ENCODE measurements around the gene NOSIP. TPM values are rescaled to one million over a fixed set of nuclear protein-coding genes. Genes with fewer than 3 reads are reported as not detected.
A peak's percentile ranks its signal among the peaks of the same experiment; 100 is the strongest.

NOSIP gene
- total RNA-seq, 1 experiment from 2014 or later, result 57.9 TPM

DNA sequence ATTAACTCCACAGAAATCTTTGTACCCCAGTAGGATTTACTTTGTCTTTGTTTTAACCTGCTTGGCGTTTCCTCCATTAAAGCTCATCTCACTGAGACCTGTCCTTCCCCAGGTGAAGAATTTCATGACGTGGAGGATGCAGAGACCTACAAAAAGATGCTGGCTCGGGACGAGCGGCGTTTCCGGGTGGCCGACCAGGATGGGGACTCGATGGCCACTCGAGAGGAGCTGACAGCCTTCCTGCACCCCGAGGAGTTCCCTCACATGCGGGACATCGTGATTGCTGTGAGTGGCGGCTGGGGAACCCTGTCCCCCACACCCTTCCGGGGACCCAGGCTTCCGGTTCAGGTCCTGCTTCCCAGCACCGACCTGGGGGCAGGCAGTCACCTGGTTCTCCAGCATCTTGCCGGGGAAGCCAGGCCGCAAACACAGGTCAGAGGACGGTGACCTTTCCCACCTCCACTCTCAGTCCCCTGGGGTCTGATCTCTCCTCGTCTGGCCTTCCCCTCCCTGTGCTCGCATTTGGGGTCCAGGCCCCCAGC is 43.4 kb downstream of the NOSIP start:
- Mint-ChIP-seq H3K27ac (ENCODE audit: low read depth, unreplicated experiment) (no peak overlapping the region), H3K27me3 (ENCODE audit: insufficient read depth, unreplicated experiment) (peaks cover 11% of the 10 kb centered on the region), H3K9me3 (ENCODE audit: unreplicated experiment) (no peaks in the 10 kb centered on the region), H3K4me3 (ENCODE audit: unreplicated experiment) (no peak overlapping the region), H3K36me3 (ENCODE audit: insufficient read depth, unreplicated experiment) (no peaks in the 10 kb centered on the region), H3K4me1 (ENCODE audit: insufficient read depth, unreplicated experiment) (peaks cover 6% of the 10 kb centered on the region)
- ChIA-PET CTCF (interaction anchor here (1.5 to 4.3 kb wide), 2 partner anchors 10 to 33 kb away, joined by 9 to 26 read pairs; no protein-coding TSS in a partner anchor), POLR2A (no interaction called here)
- TF ChIP-seq, protein P1, sequence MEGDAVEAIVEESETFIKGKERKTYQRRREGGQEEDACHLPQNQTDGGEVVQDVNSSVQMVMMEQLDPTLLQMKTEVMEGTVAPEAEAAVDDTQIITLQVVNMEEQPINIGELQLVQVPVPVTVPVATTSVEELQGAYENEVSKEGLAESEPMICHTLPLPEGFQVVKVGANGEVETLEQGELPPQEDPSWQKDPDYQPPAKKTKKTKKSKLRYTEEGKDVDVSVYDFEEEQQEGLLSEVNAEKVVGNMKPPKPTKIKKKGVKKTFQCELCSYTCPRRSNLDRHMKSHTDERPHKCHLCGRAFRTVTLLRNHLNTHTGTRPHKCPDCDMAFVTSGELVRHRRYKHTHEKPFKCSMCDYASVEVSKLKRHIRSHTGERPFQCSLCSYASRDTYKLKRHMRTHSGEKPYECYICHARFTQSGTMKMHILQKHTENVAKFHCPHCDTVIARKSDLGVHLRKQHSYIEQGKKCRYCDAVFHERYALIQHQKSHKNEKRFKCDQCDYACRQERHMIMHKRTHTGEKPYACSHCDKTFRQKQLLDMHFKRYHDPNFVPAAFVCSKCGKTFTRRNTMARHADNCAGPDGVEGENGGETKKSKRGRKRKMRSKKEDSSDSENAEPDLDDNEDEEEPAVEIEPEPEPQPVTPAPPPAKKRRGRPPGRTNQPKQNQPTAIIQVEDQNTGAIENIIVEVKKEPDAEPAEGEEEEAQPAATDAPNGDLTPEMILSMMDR (IDR thresholded peaks at IDR 0.05; ENCODE audit: unreplicated experiment), result no peak
- BruUV-seq (replicated peaks), result no TSS peak
- intact Hi-C loops (cut with micrococcal nuclease), result no loop called here
- DNase-seq (ENCODE audit: unreplicated experiment), result no peak

DNA sequence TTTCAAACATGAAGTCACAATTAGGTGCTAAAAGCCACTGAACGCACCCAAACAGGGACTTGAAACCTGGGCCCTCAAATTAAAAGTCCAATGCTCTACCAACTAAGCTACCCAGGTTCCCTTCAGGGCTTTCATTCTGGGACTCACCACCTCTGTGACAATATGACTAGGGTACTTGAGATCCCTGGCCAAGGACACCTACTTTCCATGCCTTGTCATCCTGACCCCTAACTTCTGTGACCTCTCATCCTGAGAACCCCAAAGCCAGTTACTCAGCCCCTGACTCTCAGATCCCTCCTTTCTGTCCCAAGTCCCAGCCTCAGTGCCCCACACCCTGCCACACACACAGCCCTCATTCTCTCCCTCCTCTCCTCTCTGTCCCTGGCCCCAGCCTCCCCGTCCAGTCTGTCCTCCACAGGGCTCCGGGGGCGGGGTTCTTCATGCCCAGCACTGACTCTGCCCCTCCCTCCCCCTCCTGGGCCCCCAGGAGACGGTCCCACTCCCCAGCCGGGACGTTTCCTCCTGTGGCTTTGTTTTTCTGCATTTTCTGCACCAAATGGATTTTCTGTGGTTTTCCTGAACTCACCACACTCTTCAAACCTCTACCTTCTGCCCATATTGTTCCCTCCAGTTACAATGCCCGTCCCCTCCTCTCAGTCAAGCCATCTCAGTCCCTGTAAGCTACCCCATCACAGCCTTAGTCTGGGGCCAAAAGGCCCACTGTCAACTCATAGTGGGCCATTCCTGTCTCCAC is 45.5 kb downstream of the NOSIP start:
- peaks cover 11% of the 10 kb centered on the region for H3K27me3 Mint-ChIP-seq (ENCODE audit: insufficient read depth, unreplicated experiment)
- H3K4me3 Mint-ChIP-seq (ENCODE audit: unreplicated experiment), result peak overlapping the region; percentile 73
- TF ChIP-seq, protein P1 (IDR thresholded peaks at IDR 0.05; ENCODE audit: unreplicated experiment), result no peak
- ChIA-PET POLR2A (interaction anchor here (0.9 kb wide), 1 partner anchor 14 kb away, joined by 4 read pairs; no protein-coding TSS in a partner anchor), CTCF (interaction anchor here (0.6 to 4.3 kb wide), 4 partner anchors 12 to 35 kb away, joined by 3 to 26 read pairs (median 4); no protein-coding TSS in a partner anchor)
- intact Hi-C loops (cut with micrococcal nuclease), result no loop called here
- BruUV-seq (replicated peaks), result no TSS peak
- no peaks in the 10 kb centered on the region for H3K9me3 Mint-ChIP-seq (ENCODE audit: unreplicated experiment)
- no peak for DNase-seq (ENCODE audit: unreplicated experiment)
- H3K36me3 Mint-ChIP-seq (ENCODE audit: insufficient read depth, unreplicated experiment), result no peaks in the 10 kb centered on the region
- H3K27ac Mint-ChIP-seq (ENCODE audit: low read depth, unreplicated experiment), result no peak overlapping the region
- H3K4me1 Mint-ChIP-seq (ENCODE audit: insufficient read depth, unreplicated experiment), result peaks cover 6% of the 10 kb centered on the region

DNA sequence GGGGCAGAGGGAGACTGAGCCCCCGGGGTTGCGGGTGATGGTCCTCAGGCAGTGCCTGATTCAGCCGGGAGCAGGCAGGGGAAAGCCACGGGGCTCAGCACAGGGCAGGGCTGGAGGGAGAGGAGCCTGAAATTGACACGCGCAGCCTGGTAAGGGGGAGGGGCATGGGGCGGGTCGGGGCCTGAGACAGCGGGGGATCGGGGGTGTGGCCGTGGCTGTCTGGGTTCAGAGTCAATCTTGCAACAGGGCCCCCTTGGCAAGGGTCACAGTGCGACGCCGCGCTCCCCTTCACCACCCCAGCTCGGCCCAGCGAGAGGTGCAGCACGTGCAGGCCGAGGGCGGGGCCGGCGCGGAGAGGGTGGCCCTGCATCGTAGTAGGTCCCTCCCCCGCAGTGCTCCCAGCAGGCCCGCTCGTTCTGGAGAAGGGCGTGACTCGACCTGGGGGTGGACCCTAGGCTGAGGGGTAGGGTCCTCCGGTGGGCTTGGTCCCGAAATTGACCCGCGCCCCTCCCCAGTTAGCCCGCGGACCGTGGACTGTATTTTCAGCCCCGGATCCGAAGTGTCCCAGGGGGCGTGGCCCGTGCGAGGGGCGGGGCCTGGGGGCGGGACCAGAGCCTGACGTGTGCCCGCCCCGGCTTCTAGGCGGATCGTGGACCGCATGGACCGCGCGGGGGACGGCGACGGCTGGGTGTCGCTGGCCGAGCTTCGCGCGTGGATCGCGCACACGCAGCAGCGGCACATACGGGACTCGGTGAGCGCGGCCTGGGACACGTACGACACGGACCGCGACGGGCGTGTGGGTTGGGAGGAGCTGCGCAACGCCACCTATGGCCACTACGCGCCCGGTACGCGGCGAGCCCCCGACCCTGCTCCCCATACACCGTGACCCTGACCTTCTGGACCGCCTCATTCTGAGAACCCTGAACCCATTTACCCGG is 46.5 kb downstream of the NOSIP start:
- ChIA-PET CTCF (interaction anchor here (0.5 to 4.3 kb wide), 5 partner anchors 13 to 294 kb away, joined by 3 to 26 read pairs (median 4); no protein-coding TSS in a partner anchor), POLR2A (interaction anchor here (0.9 to 1.0 kb wide), 3 partner anchors 9 to 20 kb away, joined by 3 to 4 read pairs (median 3); no protein-coding TSS in a partner anchor)
- TF ChIP-seq, protein P1 (IDR thresholded peaks at IDR 0.05; ENCODE audit: unreplicated experiment), result peak; percentile 39
- Mint-ChIP-seq H3K27ac (ENCODE audit: low read depth, unreplicated experiment) (no peak overlapping the region), H3K36me3 (ENCODE audit: insufficient read depth, unreplicated experiment) (no peaks in the 10 kb centered on the region), H3K4me1 (ENCODE audit: insufficient read depth, unreplicated experiment) (peaks cover 6% of the 10 kb centered on the region), H3K9me3 (ENCODE audit: unreplicated experiment) (no peaks in the 10 kb centered on the region), H3K4me3 (ENCODE audit: unreplicated experiment) (peak overlapping the region; percentile 73), H3K27me3 (ENCODE audit: insufficient read depth, unreplicated experiment) (peaks cover 11% of the 10 kb centered on the region)
- no TSS peak for BruUV-seq (replicated peaks)
- intact Hi-C loops (cut with micrococcal nuclease), result no loop called here
- peak; percentile 75 for DNase-seq (ENCODE audit: unreplicated experiment)

All from MCF 10A (cell line).